Measurements from ENCODE around the gene SLC35D1.

Gene SLC35D1

GRCh38 chr1:67084765-67085318, 30.9 kb upstream of the SLC35D1 start:
- H3K14ac ChIP-seq (ENCODE audit: low read length) = no peak overlapping the region
- H3K36me3 ChIP-seq (ENCODE audit: control insufficient read depth in 1 of 2, insufficient read depth in 2 of 2, low read length in 2 of 2) = no peaks in the 10 kb centered on the region
- H2BK5ac ChIP-seq (ENCODE audit: low read depth, low read length, poor library complexity) = no peak overlapping the region
- no peak overlapping the region for H4K91ac ChIP-seq (ENCODE audit: low read depth, low read length)
- H3K27ac ChIP-seq (ENCODE audit: low read depth, low read length) = no peak overlapping the region
- DNase-seq = no peak
- H3K4me2 ChIP-seq (ENCODE audit: low read length) = no peak overlapping the region
- H2AK5ac ChIP-seq (ENCODE audit: low read length) = no peak overlapping the region
- no peaks in the 10 kb centered on the region for H3K27me3 ChIP-seq (ENCODE audit: insufficient read depth, low read length)
- H3K18ac ChIP-seq (ENCODE audit: low read length) = no peak overlapping the region
- H3K23ac ChIP-seq (ENCODE audit: low read length) = no peak overlapping the region
- WGBS (ENCODE audit: extremely low coverage, insufficient coverage, insufficient read length) = no CpG with 5 or more reads among the region's 9 CpGs
- no peak overlapping the region for H4K12ac ChIP-seq (ENCODE audit: low read depth, low read length)
- no peaks in the 10 kb centered on the region for H3K79me2 ChIP-seq (ENCODE audit: control insufficient read depth, insufficient read depth, low read length, poor library complexity)
- no peak overlapping the region for H4K8ac ChIP-seq (ENCODE audit: low read depth, low read length)
- no peak overlapping the region for H3K4ac ChIP-seq (ENCODE audit: low read depth, low read length)
- H3K9ac ChIP-seq (ENCODE audit: low read length) = no peak overlapping the region
- no peaks in the 10 kb centered on the region for H3K4me1 ChIP-seq (ENCODE audit: control insufficient read depth in 1 of 2, insufficient read depth in 2 of 2, low read length in 2 of 2)
- H2BK120ac ChIP-seq (ENCODE audit: insufficient read depth, low read length, poor library complexity) = no peak overlapping the region
- no peak overlapping the region for H2BK12ac ChIP-seq (ENCODE audit: low read length)
- H2AFZ ChIP-seq (ENCODE audit: insufficient read depth, low read length, poor library complexity) = no peak overlapping the region
- no peaks in the 10 kb centered on the region for H3K79me1 ChIP-seq (ENCODE audit: low read length)
- H3K4me3 ChIP-seq (ENCODE audit: low read depth, low read length) = no peak overlapping the region
- H3K9me3 ChIP-seq (ENCODE audit: insufficient read depth, low read depth, low read length) = no peaks in the 10 kb centered on the region

GRCh38 chr1:67078291-67078690, 24.3 kb upstream of the SLC35D1 start:
- Histone ChIP-seq H4K12ac (ENCODE audit: low read depth, low read length) (no peak overlapping the region), H2BK120ac (ENCODE audit: insufficient read depth, low read length, poor library complexity) (no peak overlapping the region), H4K91ac (ENCODE audit: low read depth, low read length) (no peak overlapping the region), H3K9ac (ENCODE audit: low read length) (no peak overlapping the region), H2BK12ac (ENCODE audit: low read length) (no peak overlapping the region), H3K4me1 (ENCODE audit: control insufficient read depth in 1 of 2, insufficient read depth in 2 of 2, low read length in 2 of 2) (no peaks in the 10 kb centered on the region), H3K9me3 (ENCODE audit: insufficient read depth, low read depth, low read length) (no peaks in the 10 kb centered on the region), H3K27ac (ENCODE audit: low read depth, low read length) (no peak overlapping the region), H4K8ac (ENCODE audit: low read depth, low read length) (no peak overlapping the region), H3K14ac (ENCODE audit: low read length) (no peak overlapping the region), H2BK5ac (ENCODE audit: low read depth, low read length, poor library complexity) (no peak overlapping the region), H3K4me2 (ENCODE audit: low read length) (no peak overlapping the region), H3K79me1 (ENCODE audit: low read length) (no peaks in the 10 kb centered on the region), H2AK5ac (ENCODE audit: low read length) (no peak overlapping the region), H3K79me2 (ENCODE audit: control insufficient read depth, insufficient read depth, low read length, poor library complexity) (no peaks in the 10 kb centered on the region), H2AFZ (ENCODE audit: insufficient read depth, low read length, poor library complexity) (no peak overlapping the region), H3K27me3 (ENCODE audit: insufficient read depth, low read length) (no peaks in the 10 kb centered on the region), H3K4me3 (ENCODE audit: low read depth, low read length) (no peak overlapping the region), H3K4ac (ENCODE audit: low read depth, low read length) (no peak overlapping the region), H3K23ac (ENCODE audit: low read length) (no peak overlapping the region), H3K36me3 (ENCODE audit: control insufficient read depth in 1 of 2, insufficient read depth in 2 of 2, low read length in 2 of 2) (no peaks in the 10 kb centered on the region), H3K18ac (ENCODE audit: low read length) (no peak overlapping the region)
- WGBS (ENCODE audit: extremely low coverage, insufficient coverage, insufficient read length) = no CpG with 5 or more reads among the region's 3 CpGs
- DNase-seq = no peak

- DNase-seq = no peak
- H2BK5ac ChIP-seq (ENCODE audit: low read depth, low read length, poor library complexity) = no peak overlapping the region
- no peaks in the 10 kb centered on the region for H3K27me3 ChIP-seq (ENCODE audit: insufficient read depth, low read length)
- H3K14ac ChIP-seq (ENCODE audit: low read length) = no peak overlapping the region
- no peak overlapping the region for H3K23ac ChIP-seq (ENCODE audit: low read length)
- H2AFZ ChIP-seq (ENCODE audit: insufficient read depth, low read length, poor library complexity) = no peak overlapping the region
- no peaks in the 10 kb centered on the region for H3K9me3 ChIP-seq (ENCODE audit: insufficient read depth, low read depth, low read length)
- no peak overlapping the region for H3K4me2 ChIP-seq (ENCODE audit: low read length)
- H2BK120ac ChIP-seq (ENCODE audit: insufficient read depth, low read length, poor library complexity) = no peak overlapping the region
- H4K12ac ChIP-seq (ENCODE audit: low read depth, low read length) = no peak overlapping the region
- no peak overlapping the region for H4K91ac ChIP-seq (ENCODE audit: low read depth, low read length)
- no peak overlapping the region for H3K4ac ChIP-seq (ENCODE audit: low read depth, low read length)
- H3K79me2 ChIP-seq (ENCODE audit: control insufficient read depth, insufficient read depth, low read length, poor library complexity) = no peaks in the 10 kb centered on the region
- no peak overlapping the region for H3K18ac ChIP-seq (ENCODE audit: low read length)
- no peak overlapping the region for H3K4me3 ChIP-seq (ENCODE audit: low read depth, low read length)
- no CpG with 5 or more reads among the region's 1 CpG for WGBS (ENCODE audit: extremely low coverage, insufficient coverage, insufficient read length)
- no peak overlapping the region for H2BK12ac ChIP-seq (ENCODE audit: low read length)
- H3K79me1 ChIP-seq (ENCODE audit: low read length) = no peaks in the 10 kb centered on the region
- H4K8ac ChIP-seq (ENCODE audit: low read depth, low read length) = no peak overlapping the region
- H3K9ac ChIP-seq (ENCODE audit: low read length) = no peak overlapping the region
- H3K27ac ChIP-seq (ENCODE audit: low read depth, low read length) = no peak overlapping the region
- H2AK5ac ChIP-seq (ENCODE audit: low read length) = no peak overlapping the region
- no peaks in the 10 kb centered on the region for H3K36me3 ChIP-seq (ENCODE audit: control insufficient read depth in 1 of 2, insufficient read depth in 2 of 2, low read length in 2 of 2)
- no peaks in the 10 kb centered on the region for H3K4me1 ChIP-seq (ENCODE audit: control insufficient read depth in 1 of 2, insufficient read depth in 2 of 2, low read length in 2 of 2)
Measured at GRCh38 chr1:67077593-67077992, 23.6 kb upstream of the SLC35D1 start.

GRCh38 chr1:67072749-67073148, 18.8 kb upstream of the SLC35D1 start:
- Histone ChIP-seq H3K4me2 (ENCODE audit: low read length) (no peak overlapping the region), H4K12ac (ENCODE audit: low read depth, low read length) (no peak overlapping the region), H2BK12ac (ENCODE audit: low read length) (no peak overlapping the region), H3K79me1 (ENCODE audit: low read length) (no peaks in the 10 kb centered on the region), H3K9me3 (ENCODE audit: insufficient read depth, low read depth, low read length) (peaks cover 3% of the 10 kb centered on the region), H3K4me3 (ENCODE audit: low read depth, low read length) (no peak overlapping the region), H3K9ac (ENCODE audit: low read length) (no peak overlapping the region), H3K79me2 (ENCODE audit: control insufficient read depth, insufficient read depth, low read length, poor library complexity) (no peaks in the 10 kb centered on the region), H2AK5ac (ENCODE audit: low read length) (no peak overlapping the region), H4K8ac (ENCODE audit: low read depth, low read length) (no peak overlapping the region), H4K91ac (ENCODE audit: low read depth, low read length) (no peak overlapping the region), H3K14ac (ENCODE audit: low read length) (no peak overlapping the region), H3K27ac (ENCODE audit: low read depth, low read length) (no peak overlapping the region), H3K23ac (ENCODE audit: low read length) (no peak overlapping the region), H3K4me1 (ENCODE audit: control insufficient read depth in 1 of 2, insufficient read depth in 2 of 2, low read length in 2 of 2) (no peaks in the 10 kb centered on the region), H3K18ac (ENCODE audit: low read length) (no peak overlapping the region), H2BK5ac (ENCODE audit: low read depth, low read length, poor library complexity) (no peak overlapping the region), H2BK120ac (ENCODE audit: insufficient read depth, low read length, poor library complexity) (no peak overlapping the region), H3K36me3 (ENCODE audit: control insufficient read depth in 1 of 2, insufficient read depth in 2 of 2, low read length in 2 of 2) (no peaks in the 10 kb centered on the region), H3K27me3 (ENCODE audit: insufficient read depth, low read length) (no peaks in the 10 kb centered on the region), H3K4ac (ENCODE audit: low read depth, low read length) (no peak overlapping the region), H2AFZ (ENCODE audit: insufficient read depth, low read length, poor library complexity) (no peak overlapping the region)
- WGBS (ENCODE audit: extremely low coverage, insufficient coverage, insufficient read length) = no CpG with 5 or more reads among the region's 1 CpG
- no peak for DNase-seq
